K562 (cell line): ENCODE data around the gene ZNF768. TPM values are rescaled to one million over a fixed set of nuclear protein-coding genes. Genes with fewer than 3 reads are reported as not detected.

Experiments
- DDX20 ChIP-seq: fragments of 450-650 bp; IDR thresholded peaks from 2 replicates; pipeline ENCODE4 v1.6.1; 2016; ENCODE audit warnings: missing genetic modification characterization, low read depth, mild to moderate bottlenecking, missing compliant biosample characterization, moderate library complexity
- EP300 ChIP-seq: IDR thresholded peaks from 2 replicates; pipeline ENCODE4 v1.6.1; 2012; ENCODE audit warnings: low read length, improper control_type of control experiment
- RBM25 ChIP-seq: fragments of 200-400 bp; formaldehyde crosslinking; IDR thresholded peaks from 2 replicates; pipeline ENCODE4 v1.6.1; 2018; ENCODE audit warnings: low read length, low read depth, moderate library complexity; ENCODE audit not compliant: severe bottlenecking
- TFE3 ChIP-seq: fragments of 450-650 bp; formaldehyde crosslinking; IDR thresholded peaks from 2 replicates; pipeline ENCODE4 v1.4.0; 2020; ENCODE audit warnings: mild to moderate bottlenecking, mixed read lengths
- TRIM25 ChIP-seq: fragments of 450-650 bp; IDR thresholded peaks from 2 replicates; pipeline ENCODE4 v1.7.0; 2016; ENCODE audit warnings: borderline replicate concordance
- ZBTB17 ChIP-seq: fragments of 450-650 bp; formaldehyde crosslinking; IDR thresholded peaks from 2 replicates; pipeline ENCODE4 v1.4.0; 2020; ENCODE audit warnings: mild to moderate bottlenecking
- ZNF609 ChIP-seq: sonication (generic); formaldehyde crosslinking; IDR thresholded peaks from 2 replicates; pipeline ENCODE4 v1.8.1; 2023; ENCODE audit warnings: missing genetic modification reagents, mild to moderate bottlenecking, borderline replicate concordance
- polyA plus RNA-seq, 8 experiments: library from polyadenylated mRNA; depleted of rRNA in 4 of 8; stranded (reverse) in 5 of 8; unstranded in 3 of 8; fragments of >200 nt; fragmentation: Nextera tagmentation in 2 of 8; fragmentation: Illumina TruSeq in 1 of 8; extraction: Ambion mirVana in 2 of 8; extraction: Trizol in 1 of 8; gene quantifications; 2 replicates each; pipeline versions ENCODE4 v1.2.1 to v1.2.3, GENCODE V29; 2011 to 2014; ENCODE audit warnings: inconsistent platforms in 1 of 8, missing spikeins in 1 of 8
- total RNA-seq, 7 experiments: library from RNA; depleted of rRNA in 6 of 7; stranded (reverse); fragments of >200 nt in 6 of 7; fragmentation: Illumina TruSeq in 2 of 7; extraction: Trizol in 2 of 7; gene quantifications; 2 replicates each; pipeline versions ENCODE4 v1.2.1 to v1.2.3, GENCODE V29; 2011 to 2021; ENCODE audit warnings: low replicate concordance in 1 of 7

Gene ZNF768
- total and polyA plus RNA-seq, 9 of the 15 experiments (the other 6 are each of a cell fraction or from before 2014, with no cell fraction given), result 0.13 to 50.7 (median 26.9) TPM

- TF ChIP-seq RBM25 (peak; percentile 45), TRIM25 (no peak), ZBTB17 (CRISPR knock-in tag) (peak; percentile 84; the same call in 1 of the 2 replicates), EP300 (no peak), TFE3 (CRISPR knock-in tag) (no peak), ZNF609 (CRISPR knock-in tag) (0 out of 2 replicates have a peak, but pooled peaks have one; percentile 24), DDX20 (no peak)
Measured at GRCh38 chr16:30526823-30527634, 663 bp upstream of the ZNF768 start (continued).
